NOMO-1 treated with dmso at 0.1 percent for 144 hours (cell line): Measurements from ENCODE around the gene SLC16A7.
"Not testable (repeated sequence)": the region's sequence is repeated elsewhere in the genome, so short reads cannot be mapped to it uniquely, and the experiment has no call there.

ENCODE experiments used
- DNase-seq: peaks from one replicate; lab custom pipeline; 2025; ENCODE audit not compliant: unreplicated experiment; lab: John Stamatoyannopoulos, UW

SLC16A7 gene

GRCh38 chr12:59734371-59734770, 138.5 kb downstream of the SLC16A7 start:
- DNase-seq, result no peak

GRCh38 chr12:59735231-59735630, 139.4 kb downstream of the SLC16A7 start:
- DNase-seq, result no peak

GRCh38 chr12:59736359-59736758, 140.5 kb downstream of the SLC16A7 start:
- DNase-seq, result no peak

- DNase-seq, result no peak
Observed at GRCh38 chr12:59736786-59737185, 141.0 kb downstream of the SLC16A7 start.

- DNase-seq, result no peak
Observed at GRCh38 chr12:59737725-59738463, 142.1 kb downstream of the SLC16A7 start.

- no peak for DNase-seq
Observed at GRCh38 chr12:59742841-59743240, 147.0 kb downstream of the SLC16A7 start.

GRCh38 chr12:59744564-59744963, 148.7 kb downstream of the SLC16A7 start:
- no peak for DNase-seq

GRCh38 chr12:59751091-59751490, 155.3 kb downstream of the SLC16A7 start:
- DNase-seq, result not testable (repeated sequence)

- DNase-seq, result no peak
Observed at GRCh38 chr12:59761542-59761941, 165.7 kb downstream of the SLC16A7 start.

- no peak for DNase-seq
Observed at GRCh38 chr12:59763835-59764234, 168.0 kb downstream of the SLC16A7 start.

- no peak for DNase-seq
Observed at GRCh38 chr12:59768031-59768430, 172.2 kb downstream of the SLC16A7 start.

GRCh38 chr12:59780605-59781135, 184.8 kb downstream of the SLC16A7 start:
- peak; percentile 2 for DNase-seq

GRCh38 chr12:59787610-59788009, 191.8 kb downstream of the SLC16A7 start:
- DNase-seq, result no peak

GRCh38 chr12:59792647-59793046, 196.8 kb downstream of the SLC16A7 start:
- DNase-seq, result no peak

- no peak for DNase-seq
Observed at GRCh38 chr12:59803735-59804134, 207.9 kb downstream of the SLC16A7 start.

- peak; percentile 14 for DNase-seq
Observed at GRCh38 chr12:59808317-59808910, 212.6 kb downstream of the SLC16A7 start.

- DNase-seq, result no peak
Observed at GRCh38 chr12:59811991-59812390, 216.2 kb downstream of the SLC16A7 start.

- DNase-seq, result no peak
Observed at GRCh38 chr12:59812716-59813115, 216.9 kb downstream of the SLC16A7 start.

GRCh38 chr12:59820594-59821011, 224.8 kb downstream of the SLC16A7 start:
- no peak for DNase-seq

GRCh38 chr12:59823567-59823966, 227.7 kb downstream of the SLC16A7 start:
- no peak for DNase-seq

GRCh38 chr12:59827767-59828166, 231.9 kb downstream of the SLC16A7 start:
- DNase-seq, result no peak

- DNase-seq, result no peak
Observed at GRCh38 chr12:59828521-59828920, 232.7 kb downstream of the SLC16A7 start.
